Subcutaneous preadipocyte (primary cell): ENCODE data around the gene IFI27L1. TPM values are rescaled to one million over a fixed set of nuclear protein-coding genes. Genes with fewer than 3 reads are reported as not detected.

Experiments
- total RNA-seq: library from RNA; depleted of rRNA; stranded (reverse); fragments of >200 nt; gene quantifications from 2 replicates; pipeline ENCODE4 v1.2.3, GENCODE V29; 2012

The IFI27L1 gene, protein sequence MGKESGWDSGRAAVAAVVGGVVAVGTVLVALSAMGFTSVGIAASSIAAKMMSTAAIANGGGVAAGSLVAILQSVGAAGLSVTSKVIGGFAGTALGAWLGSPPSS
- total RNA-seq = 8.2 and 12.1 TPM in 2 replicates

DNA sequence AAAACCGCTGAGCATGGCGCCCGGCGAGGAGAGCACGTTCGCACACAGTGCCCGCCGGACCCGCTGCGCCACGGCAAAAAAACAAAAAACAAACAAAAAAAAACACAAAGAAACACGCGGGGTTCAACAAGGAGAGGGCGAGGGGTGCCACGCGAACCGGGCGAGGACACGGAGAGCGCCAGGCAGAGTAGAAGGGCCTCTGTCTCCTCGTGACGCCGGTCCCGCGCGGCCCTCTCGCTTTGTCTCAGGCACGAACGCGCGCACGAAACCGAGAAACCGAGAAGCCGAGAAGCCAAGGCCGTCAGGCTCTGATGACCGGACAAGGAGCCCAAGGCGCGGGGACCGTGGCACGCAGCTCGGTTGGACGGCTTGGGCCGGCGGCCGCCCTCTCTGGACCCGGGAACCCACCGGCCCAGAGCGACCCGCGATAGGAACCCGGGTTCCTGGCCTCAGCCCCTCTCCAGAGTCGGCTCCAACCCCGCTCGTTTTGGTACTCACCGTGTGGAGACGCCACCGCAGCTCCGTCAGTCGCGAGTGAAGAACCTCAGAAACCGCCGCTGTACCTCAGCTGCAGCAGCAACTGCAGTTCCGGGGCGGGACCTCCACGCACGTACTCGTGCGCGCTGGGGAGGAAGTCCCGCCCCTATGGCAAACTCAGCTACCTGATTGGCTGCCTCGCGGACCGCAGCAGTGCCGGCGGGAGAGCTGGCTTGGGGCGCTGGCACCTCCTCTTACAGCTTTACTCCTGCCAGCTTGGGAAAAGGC, at the start of gene IFI27L1, which contains the start of gene DDX24:
Gene IFI27L1, plus strand, starts transcription at position 690 of the 765 bp plus-strand sequence. CDS start 15,628 bp downstream, outside the sequence.
Gene DDX24, minus strand, starts transcription at position 582 of the 765 bp plus-strand sequence. CDS start 1,460 bp downstream, outside the sequence.

DNA sequence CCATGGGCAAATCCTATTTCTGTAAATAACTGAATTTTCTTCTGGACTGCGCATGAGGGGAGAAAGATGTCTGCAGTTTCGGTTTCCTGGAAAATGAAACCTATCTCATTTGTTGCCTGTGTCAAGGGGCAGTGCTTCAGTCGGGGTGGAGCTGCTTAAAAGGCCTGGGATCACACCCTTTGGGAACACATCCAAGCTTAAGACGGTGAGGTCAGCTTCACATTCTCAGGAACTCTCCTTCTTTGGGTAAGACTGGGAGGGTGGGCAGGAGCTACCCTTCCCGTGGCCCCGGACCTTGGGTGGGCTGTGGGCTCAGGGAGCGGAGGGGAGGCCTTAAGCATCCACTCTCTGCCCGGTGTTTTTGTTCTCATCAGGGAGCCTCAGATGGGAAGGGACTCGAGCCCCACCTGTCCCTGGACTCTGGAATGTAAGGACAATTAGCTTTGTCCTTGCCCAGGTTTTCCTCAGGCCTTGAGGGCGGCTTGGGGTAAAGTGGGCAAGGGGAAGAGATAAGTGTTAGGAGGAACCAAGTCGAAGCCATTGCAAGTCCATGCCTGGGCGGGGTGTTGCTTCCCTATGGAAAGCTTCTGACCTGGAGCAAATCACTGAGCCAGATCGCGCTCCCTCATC, 29.6 kb downstream of the IFI27L1 start, which contains the start of gene IFI27:
Gene IFI27, plus strand, starts transcription at position 185 of the 630 bp plus-strand sequence.

DNA sequence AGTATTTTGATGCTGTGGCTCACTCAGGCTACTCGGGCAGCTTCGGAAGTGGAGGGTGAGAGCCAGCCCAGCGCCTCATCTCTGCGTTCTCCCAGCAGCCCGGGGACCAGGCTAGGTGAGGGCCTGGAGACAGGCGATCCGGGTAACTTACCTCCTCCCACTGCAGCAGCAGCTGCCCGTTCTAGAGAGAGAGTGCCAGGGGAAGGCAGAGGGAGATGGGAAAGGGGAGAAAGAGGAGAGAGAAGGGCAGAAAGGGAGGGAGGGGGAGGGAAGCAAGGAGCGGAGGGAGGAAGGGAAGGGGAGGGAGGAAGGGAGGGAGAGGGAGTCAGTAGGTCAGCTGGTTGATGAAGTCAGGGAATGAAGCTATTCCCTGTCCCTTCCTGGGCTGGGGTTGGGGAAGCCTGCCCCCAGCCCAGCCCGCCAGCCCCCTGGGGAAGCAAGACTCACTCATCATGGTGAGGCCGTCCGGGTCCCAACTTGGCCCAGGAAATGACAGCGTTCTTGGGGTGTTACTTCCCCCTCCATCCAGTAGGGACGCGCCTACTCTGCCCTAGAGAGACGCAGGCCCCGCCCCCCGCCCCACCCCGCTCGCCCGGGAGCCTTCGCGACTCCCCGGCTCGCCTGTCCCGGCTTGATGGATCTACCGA, 48.1 kb downstream of the IFI27L1 start, which contains the start of gene IFI27L2:
Gene IFI27L2, minus strand, starts transcription at position 494 of the 647 bp plus-strand sequence. Its CDS starts 40 bp downstream, at position 454.

Other genes starting within 250 kb of the IFI27L1 start
- not detected in 2 replicates for gene FAM181A, start 154.0 kb upstream of the IFI27L1 start, total RNA-seq
- under 0.01 TPM in 1 of 2 replicates, not detected in the other for gene ASB2, start 104.7 kb upstream of the IFI27L1 start, total RNA-seq
- gene CCDC197, start 84.0 kb upstream of the IFI27L1 start, total RNA-seq = not detected in 2 replicates
- 0.73 and 0.98 TPM in 2 replicates for gene OTUB2, start 55.0 kb upstream of the IFI27L1 start, total RNA-seq
- gene DDX24, start 108 bp upstream of the IFI27L1 start, total RNA-seq = 91.5 and 106 TPM in 2 replicates
- 17.2 and 29.0 TPM in 2 replicates for gene IFI27, start 29.4 kb downstream of the IFI27L1 start, total RNA-seq
- 37.7 and 59.2 TPM in 2 replicates for gene IFI27L2, start 48.3 kb downstream of the IFI27L1 start, total RNA-seq
- 0.37 and 0.39 TPM in 2 replicates for gene PPP4R4, start 93.0 kb downstream of the IFI27L1 start, total RNA-seq
- not detected in 2 replicates for gene SERPINA10, start 212.0 kb downstream of the IFI27L1 start, total RNA-seq
- not detected in 2 replicates for gene SERPINA6, start 242.0 kb downstream of the IFI27L1 start, total RNA-seq